Measurements from ENCODE around the gene OLFM1.
"Not testable (repeated sequence)": the region's sequence is repeated elsewhere in the genome, so short reads cannot be mapped to it uniquely, and the experiment has no call there.

The OLFM1 gene

DNA sequence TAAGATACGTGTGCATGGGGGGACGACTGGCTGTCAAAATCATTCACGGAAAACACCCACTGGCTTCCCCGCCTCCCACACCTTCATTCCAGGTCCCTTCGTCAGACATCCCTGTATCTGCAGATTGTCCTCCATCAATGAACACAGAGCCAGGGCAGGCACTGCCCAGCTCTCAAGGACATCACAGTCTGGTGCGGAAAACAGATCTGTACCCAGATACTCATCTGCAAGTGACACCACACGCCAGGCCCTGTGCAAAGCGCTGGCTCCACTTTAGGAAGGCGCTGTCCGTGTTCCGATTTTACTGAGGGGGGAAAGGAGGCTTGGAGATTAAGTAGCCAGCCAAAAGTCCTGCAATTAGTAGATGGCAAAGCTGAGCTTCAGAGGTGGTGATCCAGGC lies 72.3 kb downstream of the OLFM1 start:
- peaks cover 11% of the 10 kb centered on the region for H3K27me3 Mint-ChIP-seq
- H3K9me3 Mint-ChIP-seq = no peaks in the 10 kb centered on the region
- no peak overlapping the region for H3K27ac Mint-ChIP-seq
- DNase-seq = no peak
- no peaks in the 10 kb centered on the region for H3K36me3 Mint-ChIP-seq (ENCODE audit: low read depth)
- H3K4me1 Mint-ChIP-seq = no peaks in the 10 kb centered on the region
- no peak for ATAC-seq
- H3K4me3 Mint-ChIP-seq = no peak overlapping the region

DNA sequence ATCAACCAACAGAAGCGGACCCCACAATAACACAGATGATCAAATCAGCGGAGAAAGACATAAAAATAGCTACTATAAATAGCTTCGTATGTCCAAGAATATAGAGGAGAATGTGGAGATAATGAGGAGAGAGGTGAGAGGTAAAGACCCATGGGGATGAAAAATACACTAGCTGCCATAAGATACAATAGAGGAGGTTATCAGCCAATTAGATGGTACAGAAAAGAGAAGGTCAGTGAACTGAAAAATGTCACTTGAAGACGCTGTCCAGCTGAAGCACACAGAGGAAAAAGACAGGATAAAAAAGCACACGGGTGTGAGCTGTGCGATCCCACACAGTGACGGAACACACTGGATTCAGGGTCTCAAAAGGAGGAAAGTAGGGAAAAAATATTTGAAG lies 73.4 kb downstream of the OLFM1 start:
- DNase-seq (no peak), ATAC-seq (no peak)
- Mint-ChIP-seq H3K9me3 (no peaks in the 10 kb centered on the region), H3K27me3 (peaks cover 11% of the 10 kb centered on the region), H3K36me3 (ENCODE audit: low read depth) (no peaks in the 10 kb centered on the region), H3K27ac (no peak overlapping the region), H3K4me3 (no peak overlapping the region), H3K4me1 (no peaks in the 10 kb centered on the region)

DNA sequence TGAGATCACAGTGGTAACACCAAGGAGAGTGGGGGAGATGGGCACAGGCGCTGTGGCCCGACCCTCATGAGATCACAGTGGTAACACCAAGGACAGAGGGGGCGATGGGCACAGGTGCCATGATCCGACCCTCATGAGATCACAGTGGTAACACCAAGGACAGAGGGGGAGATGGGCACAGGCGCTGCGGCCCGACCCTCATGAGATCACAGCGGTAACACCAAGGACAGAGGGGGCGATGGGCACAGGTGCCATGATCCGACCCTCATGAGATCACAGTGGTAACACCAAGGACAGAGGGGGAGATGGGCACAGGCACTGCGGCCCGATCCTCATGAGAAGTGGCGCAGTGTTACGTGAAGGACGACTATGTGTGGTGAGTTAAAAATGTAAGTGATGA lies 75.1 kb downstream of the OLFM1 start:
- not testable (repeated sequence) for H3K36me3 Mint-ChIP-seq (ENCODE audit: low read depth); H3K27ac Mint-ChIP-seq; H3K4me3 Mint-ChIP-seq; H3K4me1 Mint-ChIP-seq; ATAC-seq; DNase-seq; H3K27me3 Mint-ChIP-seq; H3K9me3 Mint-ChIP-seq

DNA sequence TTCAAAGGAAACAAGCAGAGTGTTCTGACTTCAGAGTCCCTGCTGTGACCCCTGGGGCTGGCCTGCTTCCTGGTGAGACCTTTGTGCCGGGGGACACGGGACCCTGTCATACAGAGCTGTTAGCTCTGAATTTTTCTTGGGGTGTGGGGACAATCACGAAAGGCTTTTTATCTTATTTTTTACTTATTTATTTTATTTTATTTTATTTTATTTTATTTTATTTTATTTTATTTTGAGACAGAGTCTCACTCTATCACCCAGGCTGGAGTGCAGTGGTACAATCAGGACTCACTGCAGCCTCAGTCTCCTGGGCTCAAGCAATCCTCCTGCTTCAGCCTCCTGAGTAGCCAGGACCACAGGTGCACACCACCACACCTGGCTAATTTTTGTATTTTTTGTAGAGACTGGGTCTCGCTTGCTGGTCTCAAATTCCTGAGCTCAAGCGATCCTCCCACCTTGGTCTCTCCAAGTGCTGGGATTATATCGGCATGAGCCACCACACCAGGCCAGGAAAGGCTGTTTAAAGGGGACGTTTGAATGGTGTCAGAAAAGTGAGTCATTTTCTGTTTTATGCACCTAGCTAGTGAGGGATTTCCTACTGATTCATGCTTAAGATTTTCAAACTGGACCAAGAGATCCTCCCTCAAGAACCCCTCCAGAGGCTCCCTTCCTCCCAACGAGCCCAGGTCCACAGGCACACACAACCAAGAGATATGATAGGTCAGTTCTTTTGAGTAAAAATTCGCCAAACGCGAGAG lies 75.7 kb downstream of the OLFM1 start:
- DNase-seq = no peak
- no peak overlapping the region for H3K27ac Mint-ChIP-seq
- no peaks in the 10 kb centered on the region for H3K9me3 Mint-ChIP-seq
- H3K36me3 Mint-ChIP-seq (ENCODE audit: low read depth) = no peaks in the 10 kb centered on the region
- no peaks in the 10 kb centered on the region for H3K4me1 Mint-ChIP-seq
- no peaks in the 10 kb centered on the region for H3K27me3 Mint-ChIP-seq
- no peak for ATAC-seq
- H3K4me3 Mint-ChIP-seq = no peak overlapping the region

DNA sequence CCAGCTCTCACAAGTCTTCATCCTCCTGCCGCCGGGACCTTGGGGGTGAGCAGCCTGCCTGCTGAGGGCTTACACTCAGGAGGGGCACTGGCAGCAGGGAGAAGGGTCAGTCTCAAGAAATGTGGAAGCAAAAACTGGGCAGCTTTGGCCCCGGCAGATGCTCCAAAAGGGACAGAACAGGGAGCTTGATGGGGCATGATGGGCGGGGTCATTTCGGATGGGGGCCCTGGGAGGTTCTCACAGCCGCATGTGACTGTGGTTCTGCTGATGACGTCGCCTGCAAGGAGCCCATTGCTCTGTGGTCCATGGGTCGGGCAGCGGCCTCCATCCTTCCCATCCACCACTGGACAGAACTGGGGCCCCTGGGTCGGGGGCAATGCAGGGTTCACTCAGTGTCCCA lies 76.6 kb downstream of the OLFM1 start:
- Mint-ChIP-seq H3K4me3 (no peak overlapping the region), H3K36me3 (ENCODE audit: low read depth) (no peaks in the 10 kb centered on the region), H3K27ac (no peak overlapping the region), H3K9me3 (no peaks in the 10 kb centered on the region), H3K4me1 (no peaks in the 10 kb centered on the region), H3K27me3 (no peaks in the 10 kb centered on the region)
- no peak for ATAC-seq
- DNase-seq = no peak

DNA sequence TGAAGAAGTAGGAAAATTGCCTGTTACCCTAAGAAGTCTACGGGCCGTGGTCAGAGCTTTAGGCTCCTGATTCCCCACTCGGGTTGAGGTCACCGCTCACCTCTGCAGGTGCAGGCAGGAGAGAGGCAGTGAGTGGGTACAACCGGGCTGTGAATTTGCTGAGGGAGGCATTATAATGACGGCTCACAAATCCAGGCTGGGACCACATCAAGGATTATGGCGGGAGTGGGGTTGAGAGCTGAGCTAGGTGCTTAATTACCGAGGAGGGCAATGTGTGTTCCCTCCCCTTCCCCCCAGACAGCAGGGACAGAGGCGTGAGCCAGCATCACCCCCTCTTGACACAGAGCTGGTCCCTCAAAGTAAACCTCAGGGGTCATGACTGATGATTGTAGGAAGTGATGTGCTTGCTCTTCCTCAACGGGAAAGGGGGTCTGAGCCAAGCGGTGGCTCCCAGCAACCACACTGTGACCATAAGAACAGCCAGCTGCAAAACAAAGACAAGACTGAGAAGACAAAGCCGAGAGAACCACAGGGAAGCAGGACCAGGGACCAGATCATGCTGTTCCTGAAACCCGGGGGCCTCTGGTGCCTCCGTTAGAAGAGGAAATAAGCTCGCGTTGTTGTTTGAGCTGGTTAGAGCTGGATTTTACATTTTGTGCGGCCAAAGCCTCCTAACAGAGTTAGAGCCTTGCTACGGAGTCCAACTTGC lies 77.7 kb downstream of the OLFM1 start:
- DNase-seq (no peak), ATAC-seq (no peak)
- Mint-ChIP-seq H3K36me3 (ENCODE audit: low read depth) (no peaks in the 10 kb centered on the region), H3K4me1 (no peaks in the 10 kb centered on the region), H3K27me3 (no peaks in the 10 kb centered on the region), H3K9me3 (no peaks in the 10 kb centered on the region), H3K27ac (no peak overlapping the region), H3K4me3 (no peak overlapping the region)

DNA sequence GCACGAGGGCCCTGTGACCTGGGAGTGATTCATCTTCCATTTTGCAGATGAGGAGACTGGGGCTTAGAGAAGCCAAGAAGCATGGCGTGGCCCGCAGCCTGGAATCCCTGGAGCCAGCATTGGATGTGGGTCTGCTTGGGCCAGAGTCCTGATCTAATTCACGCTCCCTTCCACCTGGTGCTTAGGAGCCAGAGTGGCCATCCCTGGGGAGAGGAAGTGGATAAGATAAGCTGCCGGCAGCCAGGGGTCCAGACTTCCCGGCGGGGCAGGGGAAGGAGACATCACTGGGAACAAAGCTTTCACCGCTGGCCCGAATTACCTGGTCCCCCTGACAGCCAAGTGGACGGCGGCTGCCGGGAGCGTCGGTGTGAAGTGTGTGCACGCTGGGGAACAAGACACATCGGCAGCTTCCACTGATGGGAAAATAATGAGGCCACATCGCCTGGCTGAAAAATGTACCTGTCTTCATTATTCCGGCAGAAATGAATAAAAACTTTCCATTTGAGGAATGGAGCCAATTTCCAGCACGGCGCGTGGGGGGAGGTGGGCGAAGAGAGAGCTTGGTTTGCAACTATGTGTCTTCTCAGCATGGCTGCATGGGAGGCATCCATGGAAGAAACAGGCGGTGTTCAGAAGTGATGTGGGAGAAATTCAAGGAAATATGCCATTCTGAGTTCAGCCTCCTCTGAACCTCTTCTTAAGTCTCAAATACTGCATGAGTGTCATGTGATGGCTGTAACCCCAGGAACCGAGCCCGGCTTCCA lies 78.5 kb downstream of the OLFM1 start:
- Mint-ChIP-seq H3K27ac (no peak overlapping the region), H3K27me3 (no peaks in the 10 kb centered on the region), H3K9me3 (no peaks in the 10 kb centered on the region), H3K4me3 (no peak overlapping the region), H3K36me3 (ENCODE audit: low read depth) (no peaks in the 10 kb centered on the region), H3K4me1 (no peaks in the 10 kb centered on the region)
- DNase-seq (no peak), ATAC-seq (no peak)

DNA sequence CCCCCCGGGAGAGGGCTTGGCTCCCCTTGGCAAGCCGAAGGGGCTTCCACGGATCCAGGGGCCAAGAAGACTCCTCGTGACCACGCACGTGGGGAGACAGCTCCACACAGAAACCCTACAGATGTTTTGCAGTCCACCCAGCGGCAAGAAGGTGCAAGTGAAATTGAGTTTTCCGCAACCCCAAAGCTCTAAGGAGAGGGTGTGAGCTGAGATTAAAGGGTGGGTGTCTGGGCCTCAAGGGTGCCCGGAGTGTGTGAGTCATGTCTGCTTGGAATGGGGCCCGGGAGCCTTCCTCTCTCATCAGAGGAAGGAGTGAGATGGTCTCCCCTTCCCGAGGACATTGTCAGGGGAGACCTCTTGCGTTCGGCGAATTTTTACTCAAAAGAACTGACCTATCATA lies 79.1 kb downstream of the OLFM1 start:
- no peak overlapping the region for H3K4me3 Mint-ChIP-seq
- H3K4me1 Mint-ChIP-seq = no peaks in the 10 kb centered on the region
- ATAC-seq (no peak), DNase-seq (no peak)
- H3K36me3 Mint-ChIP-seq (ENCODE audit: low read depth) = no peaks in the 10 kb centered on the region
- no peak overlapping the region for H3K27ac Mint-ChIP-seq
- H3K9me3 Mint-ChIP-seq = no peaks in the 10 kb centered on the region
- H3K27me3 Mint-ChIP-seq = no peaks in the 10 kb centered on the region

DNA sequence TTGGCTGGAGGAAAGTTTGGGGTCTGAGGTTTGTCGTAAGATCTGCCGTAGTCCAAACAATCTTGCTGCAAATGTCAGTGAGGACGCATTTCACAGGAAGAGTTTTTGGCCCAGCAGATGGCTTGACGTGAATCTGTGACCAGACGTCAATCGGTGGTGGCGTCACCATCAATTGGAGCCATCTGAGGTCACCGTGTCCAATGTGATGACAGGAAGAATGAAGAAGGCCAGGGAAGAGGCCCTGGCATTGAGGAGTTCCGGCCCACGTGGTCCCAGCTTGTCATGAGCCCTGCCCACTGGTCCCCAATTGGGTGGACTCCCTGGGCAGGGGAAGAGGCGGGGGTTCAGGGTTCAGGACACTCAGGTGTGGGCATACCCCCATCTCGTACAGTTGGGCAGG lies 79.9 kb downstream of the OLFM1 start:
- H3K4me3 Mint-ChIP-seq = no peak overlapping the region
- no peaks in the 10 kb centered on the region for H3K9me3 Mint-ChIP-seq
- no peaks in the 10 kb centered on the region for H3K27me3 Mint-ChIP-seq
- DNase-seq (no peak), ATAC-seq (no peak)
- no peaks in the 10 kb centered on the region for H3K4me1 Mint-ChIP-seq
- no peak overlapping the region for H3K27ac Mint-ChIP-seq
- H3K36me3 Mint-ChIP-seq (ENCODE audit: low read depth) = no peaks in the 10 kb centered on the region

DNA sequence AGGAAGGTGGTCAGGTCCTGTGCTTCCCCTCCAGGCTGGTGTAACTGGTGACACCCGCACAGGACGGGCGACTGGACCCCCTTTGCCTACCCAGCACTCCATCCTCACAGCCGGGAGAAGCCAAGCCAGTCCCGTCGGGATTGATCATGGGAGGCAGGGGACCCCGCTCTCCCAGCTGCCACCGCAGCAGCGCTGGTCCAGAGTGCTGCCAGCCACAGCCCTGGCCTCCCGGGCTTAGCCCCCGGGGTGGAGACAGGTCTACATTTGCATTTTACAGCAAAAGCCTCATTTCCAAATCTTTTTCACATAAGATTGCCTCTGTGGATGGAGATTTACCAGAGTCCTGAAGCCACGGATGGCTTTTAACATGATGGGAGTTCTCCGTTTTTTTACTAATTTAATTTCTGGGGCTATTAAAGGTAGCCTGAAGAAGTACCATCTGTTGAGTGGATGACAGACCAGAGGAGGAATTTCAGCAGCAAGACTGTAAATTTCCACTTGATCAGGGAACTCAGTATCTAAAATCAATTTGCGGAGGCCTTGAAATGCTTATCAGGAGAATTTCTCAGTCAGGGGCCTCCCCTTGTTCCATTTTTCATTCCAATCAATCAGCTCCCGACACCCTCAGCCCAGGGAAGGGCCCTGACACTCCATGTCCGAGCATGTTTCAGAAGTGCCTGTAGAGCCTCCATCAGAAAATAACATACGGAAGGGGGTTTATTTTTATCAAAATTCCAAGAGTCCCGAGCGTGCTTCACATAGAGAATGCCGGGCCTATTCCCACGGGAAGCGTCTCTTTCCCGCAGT lies 80.6 kb downstream of the OLFM1 start:
- ATAC-seq = no peak
- no peak for DNase-seq
- no peaks in the 10 kb centered on the region for H3K36me3 Mint-ChIP-seq (ENCODE audit: low read depth)
- H3K9me3 Mint-ChIP-seq = no peaks in the 10 kb centered on the region
- H3K4me1 Mint-ChIP-seq = no peaks in the 10 kb centered on the region
- H3K27me3 Mint-ChIP-seq = no peaks in the 10 kb centered on the region
- no peak overlapping the region for H3K4me3 Mint-ChIP-seq
- no peak overlapping the region for H3K27ac Mint-ChIP-seq

DNA sequence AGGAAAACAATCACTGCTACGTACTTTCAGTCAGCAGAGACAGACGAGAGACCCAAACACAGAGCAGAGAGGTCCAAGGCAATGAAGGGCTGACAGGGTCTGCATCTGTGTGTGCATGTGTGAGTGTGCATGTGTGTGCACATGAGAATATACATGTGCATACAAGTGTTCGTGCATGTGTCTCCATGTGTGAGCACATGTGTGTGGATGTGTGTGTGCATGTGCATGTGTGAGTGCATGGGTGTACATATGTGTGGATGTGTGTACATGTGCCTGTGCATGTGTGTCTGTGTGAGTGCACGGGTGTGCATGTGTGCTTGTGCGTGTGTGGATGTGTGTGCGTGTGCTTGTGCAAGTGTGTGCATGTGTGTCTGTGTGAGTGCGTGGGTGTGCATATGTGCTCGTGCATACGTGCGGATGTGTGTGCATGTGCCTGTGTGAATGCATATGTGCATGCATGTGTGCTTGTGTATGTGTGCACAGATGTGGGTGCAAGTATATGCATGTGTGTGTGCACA lies 82.3 kb downstream of the OLFM1 start:
- ATAC-seq = no peak
- no peak overlapping the region for H3K27ac Mint-ChIP-seq

DNA sequence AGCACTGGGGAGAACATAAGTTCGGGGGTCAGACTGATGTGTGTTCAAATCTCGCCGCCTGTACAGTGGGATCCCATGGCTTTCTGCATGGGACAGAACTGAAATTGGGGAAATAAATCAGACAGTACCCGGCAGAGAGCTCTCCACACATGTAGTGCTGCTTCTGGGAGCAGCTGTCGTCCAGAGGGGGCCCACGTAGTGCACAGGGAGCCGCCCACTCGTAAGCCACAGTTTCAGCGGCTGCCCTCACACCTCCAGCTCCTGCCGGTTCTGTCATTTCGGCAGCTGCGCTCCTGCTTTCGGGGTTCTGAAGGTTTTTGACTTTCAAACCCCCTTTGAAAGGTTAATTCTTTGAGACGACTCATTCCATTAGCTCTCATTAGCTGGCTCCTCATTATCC lies 83.1 kb downstream of the OLFM1 start:
- H3K9me3 Mint-ChIP-seq = no peaks in the 10 kb centered on the region
- no peak overlapping the region for H3K27ac Mint-ChIP-seq

More for the DNA sequence above, 82.3 kb downstream of the OLFM1 start:
- no peaks in the 10 kb centered on the region for H3K9me3 Mint-ChIP-seq
- no peaks in the 10 kb centered on the region for H3K4me1 Mint-ChIP-seq
- H3K27me3 Mint-ChIP-seq = no peaks in the 10 kb centered on the region
- H3K4me3 Mint-ChIP-seq = no peak overlapping the region
- no peak for DNase-seq
- H3K36me3 Mint-ChIP-seq (ENCODE audit: low read depth) = no peaks in the 10 kb centered on the region

More for the DNA sequence above, 83.1 kb downstream of the OLFM1 start:
- DNase-seq (no peak), ATAC-seq (no peak)
- no peaks in the 10 kb centered on the region for H3K4me1 Mint-ChIP-seq
- H3K36me3 Mint-ChIP-seq (ENCODE audit: low read depth) = no peaks in the 10 kb centered on the region
- no peak overlapping the region for H3K4me3 Mint-ChIP-seq
- no peaks in the 10 kb centered on the region for H3K27me3 Mint-ChIP-seq
